Right lobe of liver (tissue), 6 donors: ENCODE results near the gene RORC. TPM values are rescaled to one million over a fixed set of nuclear protein-coding genes. Genes with fewer than 3 reads are reported as not detected.

Source experiments
- ATAC-seq, 4 donors: fragments of 200-7000 bp; cut with Tn5 transposase; one replicate each; pipeline ENCODE4 v1.9.1; 2020; ENCODE audit warnings: mild to moderate bottlenecking in 4 of 4, moderate library complexity in 4 of 4
- DNase-seq, 3 donors: peaks; one replicate each; pipeline ENCODE4 v3.0.0-alpha.2; 2020
- H3K27ac ChIP-seq, 3 donors: fragments of 200-600 bp; one replicate each; pipeline ENCODE4 v1.8.0; 2022
- H3K27me3 ChIP-seq, 2 donors: fragments of 200-600 bp; one replicate each; pipeline ENCODE4 v1.8.0; 2022
- H3K36me3 ChIP-seq, 4 donors: fragments of 200-600 bp; sonication (generic) in 1 of 4; one replicate each; pipeline versions ENCODE4 v1.5.1 to v1.8.0; 2017 to 2022; ENCODE audit warnings: control low read depth in 1 of 4
- H3K4me1 ChIP-seq, 4 donors: fragments of 200-600 bp; sonication (generic) in 1 of 4; one replicate each; pipeline versions ENCODE4 v1.5.1 to v1.8.0; 2017 to 2022; ENCODE audit warnings: control low read depth in 1 of 4
- H3K4me3 ChIP-seq, 3 donors: fragments of 200-600 bp; one replicate each; pipeline ENCODE4 v1.8.0; 2022
- H3K9me3 ChIP-seq, 4 donors: fragments of 200-600 bp; sonication (generic) in 1 of 4; one replicate each; pipeline versions ENCODE4 v1.5.1 to v1.8.0; 2017 to 2022; ENCODE audit warnings: control low read depth in 1 of 4
- POLR2A ChIP-seq: fragments of 450-650 bp; IDR thresholded peaks from one replicate; pipeline ENCODE4 v1.6.1; 2017; ENCODE audit warnings: antibody characterized with exemption, mild to moderate bottlenecking
- WGBS: methylation state at CpG from one replicate; pipeline ENCODE4 v1.1.6; 2018; ENCODE audit warnings: low coverage, low lambda C conversion rate; ENCODE audit not compliant: insufficient coverage; ENCODE audit errors: missing lambda C conversion rate; 5-methylcytosine and 5-hydroxymethylcytosine counted together
- intact Hi-C, 2 donors: fragments of 100-400 bp; cut with DNase I; formaldehyde crosslinking; loops; one replicate each; pipeline versions ENCODE4 v1.11.2 to v1.14.1; 2022
- total RNA-seq, 6 experiments: library from RNA; depleted of rRNA in 2 of 6; stranded (reverse); fragments of >200 nt in 2 of 6; fragmentation: NEBNext Ultra II Directional in 3 of 6; extraction: Animal tissue kit (Norgen Biotek cat#: 25700) in 3 of 6; gene quantifications; one replicate each; pipeline versions ENCODE4 v1.1.0 to v1.2.4, GENCODE V29; 2016 to 2023
- TF ChIP-seq, protein P1 (sequence below), 4 donors: fragments of 200-600 bp in 3 of 4; fragments of 450-650 bp in 1 of 4; IDR thresholded peaks; one replicate each; pipeline versions ENCODE4 v1.5.1 to v1.8.0; 2016 to 2022; ENCODE audit warnings: antibody characterized with exemption in 4 of 4, mild to moderate bottlenecking in 2 of 4
- donor health status: DM: no; HTN: yes; CAD: no.
- donor health status: DM: no; HTN: no; CAD: no.
- donor health status: DM: no; HTN: no; CAD: no.
- donor health status: DM: no; HTN: yes; CAD: no.
- donor health status: DM: no; HTN: yes; CAD: no.

Gene RORC
- total RNA-seq, 6 experiments from 2014 or later = 13.3 to 33.9 (median 21.5) TPM

DNA sequence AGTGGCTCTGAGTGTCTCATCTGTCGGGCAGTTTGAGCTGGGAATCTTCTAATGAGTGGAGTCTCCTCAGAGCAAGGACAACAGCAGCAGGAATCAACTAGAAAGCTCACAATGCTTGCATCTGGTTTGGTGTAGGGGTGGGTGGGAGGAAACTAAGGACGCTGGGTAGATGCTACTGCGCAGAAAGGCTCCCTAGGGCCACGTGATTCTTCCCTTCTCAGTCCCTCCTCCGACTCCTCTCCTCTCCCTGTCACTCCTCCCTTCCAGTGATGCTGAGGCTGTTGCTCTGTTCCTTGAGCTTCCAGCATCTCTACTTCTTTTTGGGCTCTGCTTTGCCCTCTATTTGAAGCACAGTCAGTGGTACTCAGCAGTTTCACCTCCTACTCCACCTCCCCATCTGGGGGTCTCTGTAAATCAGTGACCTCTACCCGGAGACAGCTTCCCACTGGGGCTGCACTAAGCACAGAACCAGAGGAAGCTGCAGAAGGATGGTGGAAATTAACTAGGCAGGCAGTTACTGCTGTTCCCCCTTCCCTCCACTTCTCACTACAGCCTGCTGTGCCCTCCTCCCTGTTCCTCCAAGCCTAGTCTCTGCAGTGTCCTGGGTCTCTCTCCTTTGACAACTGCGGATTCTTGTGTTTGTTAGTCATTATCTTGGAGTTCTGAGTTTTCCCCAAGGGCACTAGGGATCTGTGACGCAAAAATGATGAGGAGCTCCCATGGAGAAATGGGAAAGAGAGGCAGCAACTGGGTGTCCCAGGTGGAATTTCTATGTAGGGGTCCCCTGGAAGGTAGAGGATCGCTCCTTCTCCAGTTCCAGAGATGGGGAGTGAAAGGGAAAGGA, 32.2 kb downstream of the RORC start:
- H3K9me3 ChIP-seq = no peaks in the 10 kb centered on the region
- ATAC-seq (no peak), DNase-seq (no peak)
- no peaks in the 10 kb centered on the region for H3K4me1 ChIP-seq
- H3K27me3 ChIP-seq = no peaks in the 10 kb centered on the region
- intact Hi-C loops = no loop called here
- 52% methylated on average over 9 of the region's 9 CpGs for WGBS
- H3K36me3 ChIP-seq = no peaks in the 10 kb centered on the region
- H3K4me3 ChIP-seq = no peak overlapping the region
- no peak overlapping the region for H3K27ac ChIP-seq
- TF ChIP-seq, protein P1, sequence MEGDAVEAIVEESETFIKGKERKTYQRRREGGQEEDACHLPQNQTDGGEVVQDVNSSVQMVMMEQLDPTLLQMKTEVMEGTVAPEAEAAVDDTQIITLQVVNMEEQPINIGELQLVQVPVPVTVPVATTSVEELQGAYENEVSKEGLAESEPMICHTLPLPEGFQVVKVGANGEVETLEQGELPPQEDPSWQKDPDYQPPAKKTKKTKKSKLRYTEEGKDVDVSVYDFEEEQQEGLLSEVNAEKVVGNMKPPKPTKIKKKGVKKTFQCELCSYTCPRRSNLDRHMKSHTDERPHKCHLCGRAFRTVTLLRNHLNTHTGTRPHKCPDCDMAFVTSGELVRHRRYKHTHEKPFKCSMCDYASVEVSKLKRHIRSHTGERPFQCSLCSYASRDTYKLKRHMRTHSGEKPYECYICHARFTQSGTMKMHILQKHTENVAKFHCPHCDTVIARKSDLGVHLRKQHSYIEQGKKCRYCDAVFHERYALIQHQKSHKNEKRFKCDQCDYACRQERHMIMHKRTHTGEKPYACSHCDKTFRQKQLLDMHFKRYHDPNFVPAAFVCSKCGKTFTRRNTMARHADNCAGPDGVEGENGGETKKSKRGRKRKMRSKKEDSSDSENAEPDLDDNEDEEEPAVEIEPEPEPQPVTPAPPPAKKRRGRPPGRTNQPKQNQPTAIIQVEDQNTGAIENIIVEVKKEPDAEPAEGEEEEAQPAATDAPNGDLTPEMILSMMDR (IDR thresholded peaks at IDR 0.05) = no peak
- no peak for TF ChIP-seq POLR2A

DNA sequence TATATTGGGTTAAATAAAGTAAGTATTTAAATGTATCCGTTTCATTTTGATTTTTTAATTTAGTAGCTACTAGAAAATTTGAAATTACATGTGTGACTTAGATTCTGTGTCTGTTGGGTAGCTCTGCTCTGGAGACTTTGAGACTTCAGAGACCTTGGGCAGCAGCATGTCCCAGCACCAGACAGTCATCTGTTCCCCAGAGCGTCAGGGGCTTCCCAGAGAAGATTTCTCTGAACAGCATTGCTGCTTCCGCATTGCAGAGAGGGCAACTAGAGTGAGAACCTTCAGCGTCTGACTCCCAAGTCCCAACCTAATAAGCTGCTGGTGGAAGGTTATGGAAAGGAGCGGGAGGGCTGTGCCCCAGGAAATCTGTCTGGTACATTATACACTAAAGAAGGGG, 33.0 kb downstream of the RORC start:
- H3K4me3 ChIP-seq = no peak overlapping the region
- TF ChIP-seq, protein P1 (IDR thresholded peaks at IDR 0.05) = no peak
- TF ChIP-seq POLR2A = no peak
- H3K27ac ChIP-seq = no peak overlapping the region
- ATAC-seq (no peak), DNase-seq (no peak)
- WGBS = 88% methylated on average over 5 of the region's 5 CpGs
- no peaks in the 10 kb centered on the region for H3K4me1 ChIP-seq
- intact Hi-C loops = no loop called here
- no peaks in the 10 kb centered on the region for H3K36me3 ChIP-seq
- H3K9me3 ChIP-seq = no peaks in the 10 kb centered on the region
- no peaks in the 10 kb centered on the region for H3K27me3 ChIP-seq

DNA sequence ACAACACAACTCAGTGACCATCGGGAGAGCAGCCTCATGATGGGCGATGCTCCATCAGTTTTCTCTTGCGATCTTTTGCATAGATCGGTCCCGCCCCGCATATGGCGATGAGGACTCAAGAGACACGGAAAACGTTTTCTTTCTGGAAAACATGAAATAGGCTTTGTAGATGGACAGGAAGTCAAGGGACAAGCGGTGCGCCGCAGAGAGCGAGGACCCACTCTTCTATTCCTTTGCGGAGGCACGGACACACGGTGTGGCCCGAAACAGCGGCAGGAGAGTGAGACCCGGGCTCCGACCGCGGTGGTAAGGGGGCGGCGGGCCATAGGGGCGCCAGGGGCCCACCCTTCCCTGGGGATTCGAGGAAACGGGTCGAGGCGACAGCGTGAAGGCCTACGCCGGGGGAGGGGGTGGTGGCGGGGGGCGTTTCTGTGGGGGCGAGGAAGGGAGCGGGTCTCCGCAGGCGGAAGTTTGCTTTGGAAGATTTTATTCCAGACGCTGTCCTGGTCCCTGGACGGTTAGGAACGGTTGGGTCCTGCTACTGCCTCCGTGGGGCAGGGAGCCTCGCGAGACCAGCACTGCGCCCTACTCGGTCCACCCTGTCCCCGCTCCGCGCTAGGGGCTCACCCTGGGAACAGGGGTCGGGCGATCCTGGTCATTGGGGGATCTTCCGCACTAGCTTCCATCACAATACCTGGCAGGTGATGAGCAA, 40.5 kb downstream of the RORC start:
- intact Hi-C loops = no loop called here
- Histone ChIP-seq H3K4me1 (peaks cover 0 to 11% (median 0%) of the 10 kb centered on the region in 4 donors), H3K27ac (no peak overlapping the region), H3K9me3 (no peaks in the 10 kb centered on the region), H3K4me3 (peak overlapping the region; percentile 55 to 70 (median 55)), H3K27me3 (no peaks in the 10 kb centered on the region), H3K36me3 (no peaks in the 10 kb centered on the region)
- under 1% methylated on average over 28 of the region's 52 CpGs for WGBS
- peak in 3 of 4 donors; percentile 1 to 28 (median 26) for ATAC-seq
- DNase-seq = peak in 1 of 3 donors; percentile 28
- TF ChIP-seq, protein P1 (IDR thresholded peaks at IDR 0.05) = no peak
- no peak for TF ChIP-seq POLR2A

DNA sequence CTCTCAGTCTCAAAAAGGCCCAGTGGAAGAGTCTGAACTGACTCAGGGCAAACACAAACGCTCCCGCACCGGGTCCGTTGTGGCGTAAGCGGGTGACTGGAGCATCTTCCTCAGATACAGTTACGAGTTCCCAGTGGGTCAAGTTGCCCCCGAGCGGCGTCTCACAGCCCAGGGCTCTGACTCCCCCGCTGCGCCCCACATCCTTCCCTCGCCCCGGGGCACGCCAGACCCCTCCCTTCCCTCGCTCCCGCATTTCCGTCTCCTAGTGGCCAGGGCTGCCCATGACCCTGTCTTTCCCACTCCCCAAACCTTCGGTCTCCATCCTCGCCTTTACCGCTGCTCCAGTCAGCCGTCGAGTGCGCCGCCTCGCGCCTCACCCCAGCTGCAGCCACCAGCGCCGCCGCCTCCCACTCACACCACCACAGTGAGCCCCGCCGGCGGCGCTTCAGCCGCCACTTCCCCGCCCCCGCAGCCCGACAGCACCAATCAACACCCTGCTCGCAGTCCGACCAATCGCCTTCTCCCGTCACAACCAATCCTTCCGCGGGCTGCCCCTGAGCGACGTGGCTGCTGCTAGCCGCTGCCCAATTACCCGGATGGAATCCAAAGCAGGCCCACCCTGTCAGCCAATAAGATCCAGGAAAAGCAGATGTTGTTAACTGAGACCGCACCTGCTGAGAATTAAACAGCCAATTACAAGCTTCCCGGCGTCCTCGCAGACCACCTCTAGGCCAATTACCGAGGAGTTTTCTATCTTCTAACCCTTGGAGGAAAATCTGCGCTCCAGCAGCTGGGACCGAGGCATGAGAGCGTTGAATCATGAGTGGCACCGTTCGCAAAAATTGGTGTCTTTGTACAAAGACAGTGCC, 41.3 kb downstream of the RORC start, which contains the start of gene TDRKH:
TSS of gene TDRKH (minus strand) at position 430 of the 869 bp plus-strand sequence. CDS start 7,478 bp downstream, outside the sequence.
- Histone ChIP-seq H3K36me3 (no peaks in the 10 kb centered on the region), H3K27ac (peak within 1 kb of the TSS in 1 of 3 donors; percentile 3), H3K9me3 (no peaks in the 10 kb centered on the region), H3K27me3 (no peaks in the 10 kb centered on the region), H3K4me1 (peaks cover 0 to 11% (median 0%) of the 10 kb centered on the region in 4 donors), H3K4me3 (peak within 1 kb of the TSS; percentile 55 to 70 (median 65))
- intact Hi-C loops = no loop called here
- TF ChIP-seq, protein P1 (IDR thresholded peaks at IDR 0.05) = peak in 3 of 4 donors; percentile 16 to 23 (median 20)
- TF ChIP-seq POLR2A = peak; percentile 79
- WGBS = 0% methylated on average over 33 of the region's 58 CpGs
- peak; percentile 97 to 100 (median 98) for ATAC-seq
- DNase-seq = peak; percentile 98 to 99 (median 99)
